Sigmoid colon (tissue), 7 donors: ENCODE measurements around the gene RYR3. TPM values are rescaled to one million over a fixed set of nuclear protein-coding genes. Genes with fewer than 3 reads are reported as not detected.

Experiments
- DNase-seq: peaks from one replicate; pipeline ENCODE4 v3.0.0-alpha.2; 2019
- H3K27ac ChIP-seq, 4 donors: fragments of 200-600 bp; sonication (generic); one replicate each; pipeline ENCODE4 v1.5.1; 2016 to 2019; ENCODE audit warnings: mild to moderate bottlenecking in 1 of 4
- H3K27me3 ChIP-seq, 3 donors: fragments of 200-600 bp; sonication (generic); one replicate each; pipeline ENCODE4 v1.5.1; 2019; ENCODE audit warnings: mild to moderate bottlenecking in 1 of 3
- H3K36me3 ChIP-seq, 4 donors: fragments of 200-600 bp; sonication (generic); one replicate each; pipeline ENCODE4 v1.5.1; 2016 to 2019
- H3K4me1 ChIP-seq, 4 donors: fragments of 200-600 bp; sonication (generic); one replicate each; pipeline ENCODE4 v1.5.1; 2017 to 2019
- H3K4me3 ChIP-seq, 4 donors: fragments of 200-600 bp; sonication (generic); one replicate each; pipeline ENCODE4 v1.5.1; 2017 to 2019; ENCODE audit warnings: mild to moderate bottlenecking in 2 of 4, moderate library complexity in 1 of 4
- H3K9me3 ChIP-seq, 4 donors: fragments of 200-600 bp in 3 of 4; sonication (generic) in 3 of 4; one replicate each; pipeline versions ENCODE4 v1.5.1 to v1.6.1; 2013 to 2019
- EP300 ChIP-seq, 4 donors: sonication (generic); formaldehyde crosslinking; IDR thresholded peaks; one replicate each; pipeline ENCODE4 v1.6.1; 2017; ENCODE audit warnings: antibody characterized with exemption in 4 of 4
- POLR2A ChIP-seq, 2 donors: fragments of 450-650 bp; IDR thresholded peaks; one replicate each; pipeline ENCODE4 v1.6.1; 2016; ENCODE audit warnings: antibody characterized with exemption in 2 of 2, mild to moderate bottlenecking in 2 of 2, moderate library complexity in 2 of 2
- POLR2AphosphoS5 ChIP-seq, 4 donors: sonication (generic); formaldehyde crosslinking; IDR thresholded peaks; one replicate each; pipeline ENCODE4 v1.6.1; 2017; ENCODE audit warnings: antibody characterized with exemption in 4 of 4
- WGBS, 2 donors: extraction: QIAGEN DNeasy Blood & Tissue Kit; methylation state at CpG; one replicate each; pipeline ENCODE4 v1.1.7; 2013; 5-methylcytosine and 5-hydroxymethylcytosine counted together
- intact Hi-C: fragments of 100-400 bp; cut with DNase I; formaldehyde crosslinking; loops from one replicate; pipeline ENCODE4 v1.15.1; 2023
- polyA plus RNA-seq, 3 donors: library from polyadenylated mRNA; stranded (reverse); fragments of 200-250 nt; gene quantifications; one replicate each; pipeline ENCODE4 v1.2.3, GENCODE V29; 2013
- total RNA-seq, 4 donors: library from RNA; depleted of rRNA; stranded (reverse); fragments of >200 nt; gene quantifications; one replicate each; pipeline ENCODE4 v1.1.0, GENCODE V29; 2016
- TF ChIP-seq, protein P1 (sequence below), 4 experiments: fragments of 450-650 bp in 3 of 4; fragments of 200-600 bp in 1 of 4; IDR thresholded peaks; one replicate each; pipeline ENCODE4 v1.5.1; 2016 to 2019; ENCODE audit warnings: antibody characterized with exemption in 4 of 4, mild to moderate bottlenecking in 3 of 4, moderate library complexity in 2 of 4
- donor health status: healthy with polysubstance abuse.
- donor health status: Bipolar disorder and iron deficiency.
- donor health status: healthy.

Gene RYR3
- total and polyA plus RNA-seq, 7 donors = 0.38 to 29.1 (median 10.5) TPM; not detected in 1

DNA sequence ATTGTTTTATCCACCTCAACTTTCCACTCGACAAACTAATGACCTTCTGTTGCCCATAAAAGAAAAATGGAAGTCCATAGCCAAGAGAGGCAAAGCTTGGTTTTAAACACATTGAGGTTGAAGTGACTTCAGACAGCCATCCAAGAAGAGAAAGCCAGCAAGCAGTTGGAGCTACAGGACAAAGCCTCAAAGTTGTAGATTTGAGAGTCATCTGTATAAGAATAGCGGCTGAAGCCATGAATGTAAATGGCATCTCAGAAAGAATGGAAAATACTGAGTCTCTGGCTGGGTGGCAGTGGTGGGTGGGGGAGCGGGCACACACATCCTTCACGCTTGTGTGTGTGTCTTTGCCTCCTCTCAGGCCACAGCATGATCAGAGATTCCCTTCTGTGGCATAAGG is 533.4 kb downstream of the RYR3 start:
- Histone ChIP-seq H3K9me3 (no peaks in the 10 kb centered on the region), H3K4me1 (peaks cover 0 to 18% (median 8%) of the 10 kb centered on the region in 4 donors), H3K4me3 (no peak overlapping the region), H3K27ac (no peak overlapping the region), H3K36me3 (no peaks in the 10 kb centered on the region), H3K27me3 (no peaks in the 10 kb centered on the region)
- DNase-seq = no peak
- intact Hi-C loops = no loop called here
- 79 to 88% methylated on average over 4 of the region's 4 CpGs for WGBS, 2 donors
- TF ChIP-seq POLR2AphosphoS5 (IDR thresholded peaks at IDR 0.05) = no peak
- no peak for TF ChIP-seq POLR2A (IDR thresholded peaks at IDR 0.05)
- no peak for TF ChIP-seq EP300 (IDR thresholded peaks at IDR 0.05)
- TF ChIP-seq, protein P1, sequence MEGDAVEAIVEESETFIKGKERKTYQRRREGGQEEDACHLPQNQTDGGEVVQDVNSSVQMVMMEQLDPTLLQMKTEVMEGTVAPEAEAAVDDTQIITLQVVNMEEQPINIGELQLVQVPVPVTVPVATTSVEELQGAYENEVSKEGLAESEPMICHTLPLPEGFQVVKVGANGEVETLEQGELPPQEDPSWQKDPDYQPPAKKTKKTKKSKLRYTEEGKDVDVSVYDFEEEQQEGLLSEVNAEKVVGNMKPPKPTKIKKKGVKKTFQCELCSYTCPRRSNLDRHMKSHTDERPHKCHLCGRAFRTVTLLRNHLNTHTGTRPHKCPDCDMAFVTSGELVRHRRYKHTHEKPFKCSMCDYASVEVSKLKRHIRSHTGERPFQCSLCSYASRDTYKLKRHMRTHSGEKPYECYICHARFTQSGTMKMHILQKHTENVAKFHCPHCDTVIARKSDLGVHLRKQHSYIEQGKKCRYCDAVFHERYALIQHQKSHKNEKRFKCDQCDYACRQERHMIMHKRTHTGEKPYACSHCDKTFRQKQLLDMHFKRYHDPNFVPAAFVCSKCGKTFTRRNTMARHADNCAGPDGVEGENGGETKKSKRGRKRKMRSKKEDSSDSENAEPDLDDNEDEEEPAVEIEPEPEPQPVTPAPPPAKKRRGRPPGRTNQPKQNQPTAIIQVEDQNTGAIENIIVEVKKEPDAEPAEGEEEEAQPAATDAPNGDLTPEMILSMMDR (IDR thresholded peaks at IDR 0.05) = no peak

DNA sequence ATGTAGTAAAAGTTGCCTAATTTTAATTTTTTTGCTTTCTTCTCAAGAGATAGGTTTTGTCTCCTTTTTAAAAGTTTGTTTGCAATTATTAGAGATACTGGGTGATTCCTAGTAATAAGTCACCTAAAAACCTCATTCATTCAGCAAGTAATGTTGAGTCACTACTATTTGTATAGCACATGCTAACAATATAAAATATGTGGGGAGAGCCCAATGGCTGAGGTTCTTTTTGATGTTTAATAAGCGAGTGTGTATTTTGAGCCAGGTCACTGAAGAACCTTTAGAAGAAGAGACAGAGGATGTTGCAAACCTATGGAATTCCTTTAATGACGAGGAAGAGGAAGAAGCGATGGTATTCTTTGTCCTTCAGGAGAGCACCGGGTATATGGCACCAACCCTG is 533.8 kb downstream of the RYR3 start:
- Histone ChIP-seq H3K27ac (no peak overlapping the region), H3K27me3 (no peaks in the 10 kb centered on the region), H3K4me3 (no peak overlapping the region), H3K36me3 (no peaks in the 10 kb centered on the region), H3K9me3 (no peaks in the 10 kb centered on the region), H3K4me1 (peaks cover 0 to 18% (median 8%) of the 10 kb centered on the region in 4 donors)
- intact Hi-C loops = no loop called here
- TF ChIP-seq, protein P1 (IDR thresholded peaks at IDR 0.05) = no peak
- TF ChIP-seq POLR2AphosphoS5 (IDR thresholded peaks at IDR 0.05) (no peak), EP300 (IDR thresholded peaks at IDR 0.05) (no peak), POLR2A (IDR thresholded peaks at IDR 0.05) (no peak)
- WGBS, 2 donors = 91 to 97% methylated on average over 4 of the region's 4 CpGs
- DNase-seq = no peak

DNA sequence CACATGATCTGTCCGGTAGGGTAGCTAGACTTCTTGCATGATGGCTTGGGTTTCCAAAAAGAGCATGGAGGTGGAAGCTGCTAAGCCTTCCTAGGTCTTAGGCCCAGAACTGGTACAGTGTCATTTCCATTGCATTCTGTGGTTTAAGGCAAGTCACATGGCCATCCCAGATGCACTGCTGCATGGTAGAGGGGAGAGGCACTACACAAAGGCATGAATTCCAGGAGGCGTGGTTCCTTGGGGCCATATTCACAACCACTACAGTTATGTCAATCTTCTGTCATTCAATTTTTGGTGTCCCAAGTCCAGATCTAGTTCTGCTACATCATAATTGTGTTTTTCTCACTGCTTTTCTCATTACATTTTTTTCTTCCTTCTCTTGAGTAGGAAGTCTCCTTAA is 535.4 kb downstream of the RYR3 start:
- intact Hi-C loops = no loop called here
- DNase-seq = no peak
- Histone ChIP-seq H3K27ac (no peak overlapping the region), H3K4me3 (no peak overlapping the region), H3K4me1 (peaks cover 0 to 18% (median 8%) of the 10 kb centered on the region in 4 donors), H3K36me3 (no peaks in the 10 kb centered on the region), H3K9me3 (no peaks in the 10 kb centered on the region), H3K27me3 (no peaks in the 10 kb centered on the region)
- WGBS, 2 donors = 92 to 94% methylated on average over 2 of the region's 2 CpGs
- TF ChIP-seq EP300 (IDR thresholded peaks at IDR 0.05) (no peak), POLR2A (IDR thresholded peaks at IDR 0.05) (no peak), POLR2AphosphoS5 (IDR thresholded peaks at IDR 0.05) (no peak)
- TF ChIP-seq, protein P1 (IDR thresholded peaks at IDR 0.05) = no peak

DNA sequence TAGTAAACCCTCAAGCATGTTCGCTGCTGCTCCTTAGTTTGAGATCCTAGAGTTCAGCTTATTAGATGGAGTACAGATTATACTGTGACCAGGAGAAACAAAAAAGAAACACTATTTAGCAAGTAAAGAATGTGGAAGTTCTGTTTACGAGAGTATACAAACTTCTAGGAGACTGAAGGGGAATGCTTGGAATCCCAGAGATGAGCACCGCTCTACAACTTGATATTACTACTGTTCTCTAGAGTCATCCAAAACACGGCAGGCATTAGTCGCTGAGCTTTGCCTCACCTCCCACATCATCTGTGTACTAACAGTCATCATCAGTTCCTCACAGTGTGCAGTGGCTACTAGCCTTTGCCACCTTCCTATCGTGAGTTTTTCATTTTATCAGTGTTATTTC is 536.1 kb downstream of the RYR3 start:
- intact Hi-C loops = no loop called here
- 58 to 68% methylated on average over 6 of the region's 6 CpGs for WGBS, 2 donors

More for the DNA sequence above, 536.1 kb downstream of the RYR3 start:
- Histone ChIP-seq H3K27me3 (no peaks in the 10 kb centered on the region), H3K4me1 (peaks cover 0 to 18% (median 8%) of the 10 kb centered on the region in 4 donors), H3K36me3 (no peaks in the 10 kb centered on the region), H3K9me3 (no peaks in the 10 kb centered on the region), H3K27ac (peak overlapping the region in 1 of 4 donors; percentile 3), H3K4me3 (no peak overlapping the region)
- no peak for DNase-seq
- TF ChIP-seq, protein P1 (IDR thresholded peaks at IDR 0.05) = no peak
- TF ChIP-seq POLR2A (IDR thresholded peaks at IDR 0.05) (no peak), POLR2AphosphoS5 (IDR thresholded peaks at IDR 0.05) (no peak), EP300 (IDR thresholded peaks at IDR 0.05) (no peak)
